Esophagus muscularis mucosa (tissue), 4 donors: ENCODE measurements around the gene CALCA.

Source experiments
- CTCF ChIP-seq, 3 experiments: fragments of 200-600 bp in 2 of 3; fragments of 450-650 bp in 1 of 3; sonication (generic) in 2 of 3; IDR thresholded peaks; one replicate each; pipeline ENCODE4 v1.5.1; 2017 to 2019; ENCODE audit warnings: antibody characterized with exemption in 3 of 3, mild to moderate bottlenecking in 2 of 3, moderate library complexity in 1 of 3
- EP300 ChIP-seq: sonication (generic); formaldehyde crosslinking; IDR thresholded peaks from one replicate; pipeline ENCODE4 v1.6.1; 2017; ENCODE audit warnings: antibody characterized with exemption
- POLR2A ChIP-seq: fragments of 450-650 bp; IDR thresholded peaks from one replicate; pipeline ENCODE4 v1.6.1; 2017; ENCODE audit warnings: antibody characterized with exemption, moderate library complexity, mild to moderate bottlenecking, low read depth
- POLR2AphosphoS5 ChIP-seq, 2 donors: sonication (generic); formaldehyde crosslinking; IDR thresholded peaks; one replicate each; pipeline ENCODE4 v1.6.1; 2017; ENCODE audit warnings: antibody characterized with exemption in 2 of 2

- TF ChIP-seq POLR2AphosphoS5 (IDR thresholded peaks at IDR 0.05) = no peak
- no peak for TF ChIP-seq CTCF (IDR thresholded peaks at IDR 0.05)
- no peak for TF ChIP-seq EP300
- TF ChIP-seq POLR2A = no peak
Observed at GRCh38 chr11:14977101-14977880, 5.1 kb upstream of the CALCA start.
